ENCODE measurements around the gene CFAP92. TPM values are rescaled to one million over a fixed set of nuclear protein-coding genes. Genes with fewer than 3 reads are reported as not detected.
A peak's percentile ranks its signal among the peaks of the same experiment; 100 is the strongest.

The CFAP92 gene
- total and polyA plus RNA-seq, 7 experiments from 2014 or later = 0.10 to 1.4 (median 0.46) TPM

GRCh38 chr3:129014148-129014547 is 20.3 kb upstream of the CFAP92 start:
- H3K9me3 ChIP-seq (ENCODE audit: control insufficient read depth in 2 of 3, low read length in 3 of 3) = no peaks in the 10 kb centered on the region
- Mint-ChIP-seq H3K36me3 (no peaks in the 10 kb centered on the region), H3K4me3 (peak overlapping the region in 3 of 10 donors; percentile 35 to 86 (median 83)), H3K4me1 (peaks cover 31 to 64% (median 48%) of the 10 kb centered on the region in 7 donors), H3K27ac (peak overlapping the region; percentile 90 to 100 (median 97)), H3K27me3 (no peaks in the 10 kb centered on the region), H3K9me3 (peaks cover 0 to 4% (median 0%) of the 10 kb centered on the region in 11 donors)
- POLR2A ChIA-PET = interaction anchor here (0.8 to 12.0 kb wide), 6 partner anchors 13 to 302 kb away, joined by 3 to 236 read pairs (median 40); partner anchors contain the start of genes CFAP92, EFCC1 and RAB43
- H3K27me3 ChIP-seq (ENCODE audit: control insufficient read depth in 2 of 2, insufficient read depth in 2 of 2, low read length in 2 of 2) = no peaks in the 10 kb centered on the region
- CTCF ChIA-PET = interaction anchor here (2.8 to 6.8 kb wide), 5 partner anchors 9 to 43 kb away, joined by 26 to 117 read pairs (median 74); no protein-coding TSS in a partner anchor
- H3K4me1 ChIP-seq (ENCODE audit: control insufficient read depth in 2 of 2, insufficient read depth in 2 of 2, low read length in 2 of 2) = peaks cover 26 to 33% of the 10 kb centered on the region in 2 donors
- H3K36me3 ChIP-seq (ENCODE audit: control insufficient read depth in 2 of 3, insufficient read depth in 3 of 3, low read length in 3 of 3) = no peaks in the 10 kb centered on the region
- DNase-seq (no peak), ATAC-seq (no peak)
- intact Hi-C loops (cut with micrococcal nuclease) = no loop called here
- peak overlapping the region; percentile 30 for H3K27ac ChIP-seq (ENCODE audit: low read depth, low read length)
- no peak overlapping the region for H3K4me3 ChIP-seq (ENCODE audit: low read length)

DNA sequence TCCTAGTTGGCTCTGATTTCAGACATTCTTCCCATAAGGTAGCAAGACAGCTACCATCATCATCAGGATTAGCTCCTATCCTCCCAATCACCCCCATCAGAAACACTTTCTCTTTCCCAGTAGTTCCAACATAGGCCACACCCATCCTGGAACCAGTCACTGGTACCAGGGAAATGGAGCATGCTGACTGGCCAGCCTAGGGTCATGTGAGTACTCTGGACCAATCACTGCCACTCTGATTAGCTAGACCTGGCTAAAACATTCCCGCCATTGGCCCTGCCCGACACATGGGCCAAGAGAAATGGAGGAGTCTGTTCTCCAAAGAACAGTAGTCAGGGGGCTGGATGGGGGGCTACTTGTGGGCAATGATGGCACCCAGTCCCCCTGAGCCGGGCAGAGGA is 19.6 kb upstream of the CFAP92 start:
- no peak overlapping the region for H3K4me3 ChIP-seq (ENCODE audit: low read length)
- ChIA-PET CTCF (interaction anchor here (0.9 to 6.8 kb wide), 3 partner anchors 8 to 106 kb away, joined by 3 to 117 read pairs (median 14); no protein-coding TSS in a partner anchor), POLR2A (interaction anchor here (0.8 to 12.0 kb wide), 6 partner anchors 13 to 220 kb away, joined by 3 to 236 read pairs (median 32); partner anchors contain the start of genes CFAP92, EFCC1 and RAB43)
- H3K27me3 ChIP-seq (ENCODE audit: control insufficient read depth in 2 of 2, insufficient read depth in 2 of 2, low read length in 2 of 2) = no peaks in the 10 kb centered on the region
- peaks cover 0 to 4% (median 0%) of the 10 kb centered on the region in 11 donors for H3K9me3 Mint-ChIP-seq
- no peak overlapping the region for H3K4me3 Mint-ChIP-seq
- H3K4me1 ChIP-seq (ENCODE audit: control insufficient read depth in 2 of 2, insufficient read depth in 2 of 2, low read length in 2 of 2) = peaks cover 26 to 33% of the 10 kb centered on the region in 2 donors
- H3K27ac Mint-ChIP-seq = peak overlapping the region; percentile 11 to 100 (median 85)
- no peak for DNase-seq
- H3K27ac ChIP-seq (ENCODE audit: low read depth, low read length) = peak overlapping the region; percentile 30
- H3K36me3 Mint-ChIP-seq = no peaks in the 10 kb centered on the region
- intact Hi-C loops (cut with micrococcal nuclease) = no loop called here
- peaks cover 25 to 59% (median 42%) of the 10 kb centered on the region in 7 donors for H3K4me1 Mint-ChIP-seq
- H3K27me3 Mint-ChIP-seq = no peaks in the 10 kb centered on the region
- H3K9me3 ChIP-seq (ENCODE audit: control insufficient read depth in 2 of 3, low read length in 3 of 3) = no peaks in the 10 kb centered on the region
- no peaks in the 10 kb centered on the region for H3K36me3 ChIP-seq (ENCODE audit: control insufficient read depth in 2 of 3, insufficient read depth in 3 of 3, low read length in 3 of 3)
- no peak for ATAC-seq

- Histone ChIP-seq H3K27ac (ENCODE audit: low read depth, low read length) (no peak overlapping the region), H3K36me3 (ENCODE audit: control insufficient read depth in 2 of 3, insufficient read depth in 3 of 3, low read length in 3 of 3) (no peaks in the 10 kb centered on the region), H3K4me3 (ENCODE audit: low read length) (no peak overlapping the region), H3K9me3 (ENCODE audit: control insufficient read depth in 2 of 3, low read length in 3 of 3) (no peaks in the 10 kb centered on the region), H3K4me1 (ENCODE audit: control insufficient read depth in 2 of 2, insufficient read depth in 2 of 2, low read length in 2 of 2) (peaks cover 6 to 14% of the 10 kb centered on the region in 2 donors), H3K27me3 (ENCODE audit: control insufficient read depth in 2 of 2, insufficient read depth in 2 of 2, low read length in 2 of 2) (no peaks in the 10 kb centered on the region)
- no peaks in the 10 kb centered on the region for H3K36me3 Mint-ChIP-seq
- no peak overlapping the region for H3K4me3 Mint-ChIP-seq
- intact Hi-C loops (cut with micrococcal nuclease) = no loop called here
- ChIA-PET POLR2A (interaction anchor here (12.0 kb wide), 1 partner anchor 12 kb away, joined by 236 read pairs; the partner anchor contains the start of genes CFAP92 and EFCC1), CTCF (interaction anchor here (0.5 to 3.4 kb wide), 2 partner anchors 11 to 16 kb away, joined by 3 to 14 read pairs; no protein-coding TSS in a partner anchor)
- H3K27ac Mint-ChIP-seq = peak overlapping the region in 2 of 9 donors; percentile 41 to 100
- peaks cover 13 to 42% (median 28%) of the 10 kb centered on the region in 7 donors for H3K4me1 Mint-ChIP-seq
- ATAC-seq = no peak
- peaks cover 0 to 8% (median 0%) of the 10 kb centered on the region in 5 donors for H3K27me3 Mint-ChIP-seq
- no peak for DNase-seq
- peaks cover 0 to 2% (median 0%) of the 10 kb centered on the region in 11 donors for H3K9me3 Mint-ChIP-seq
These were observed 16.6 kb upstream of the CFAP92 start for GRCh38 chr3:129010310-129010956.

DNA sequence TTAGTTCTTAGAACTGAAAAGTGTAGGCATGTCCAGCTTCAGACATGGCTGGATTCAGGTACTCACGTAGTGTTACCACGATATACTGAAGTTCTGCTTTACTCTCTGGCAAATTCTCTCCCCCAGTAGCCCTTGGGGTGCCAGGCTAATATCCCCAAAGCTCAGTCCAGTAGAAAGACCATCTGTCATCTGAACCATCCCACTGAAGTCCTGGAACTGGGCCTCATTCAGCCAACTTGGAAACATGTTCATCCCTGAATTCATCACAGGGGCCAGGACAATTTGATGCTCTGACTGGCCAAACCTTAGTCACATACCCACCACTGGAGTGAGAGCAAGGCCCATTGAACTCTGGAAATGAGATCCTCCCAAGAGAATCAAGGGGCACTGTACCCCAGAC is 15.4 kb upstream of the CFAP92 start:
- peaks cover 10 to 36% (median 26%) of the 10 kb centered on the region in 7 donors for H3K4me1 Mint-ChIP-seq
- DNase-seq (no peak), ATAC-seq (no peak)
- H3K36me3 Mint-ChIP-seq = peaks cover 0 to 2% (median 0%) of the 10 kb centered on the region in 5 donors
- H3K36me3 ChIP-seq (ENCODE audit: control insufficient read depth in 2 of 3, insufficient read depth in 3 of 3, low read length in 3 of 3) = no peaks in the 10 kb centered on the region
- H3K4me1 ChIP-seq (ENCODE audit: control insufficient read depth in 2 of 2, insufficient read depth in 2 of 2, low read length in 2 of 2) = peaks cover 0 to 11% of the 10 kb centered on the region in 2 donors
- no peaks in the 10 kb centered on the region for H3K9me3 ChIP-seq (ENCODE audit: control insufficient read depth in 2 of 3, low read length in 3 of 3)
- H3K27me3 ChIP-seq (ENCODE audit: control insufficient read depth in 2 of 2, insufficient read depth in 2 of 2, low read length in 2 of 2) = no peaks in the 10 kb centered on the region
- no peak overlapping the region for H3K4me3 Mint-ChIP-seq
- no peak overlapping the region for H3K4me3 ChIP-seq (ENCODE audit: low read length)
- peak overlapping the region in 5 of 9 donors; percentile 25 to 72 (median 51) for H3K27ac Mint-ChIP-seq
- peaks cover 0 to 19% (median 0%) of the 10 kb centered on the region in 5 donors for H3K27me3 Mint-ChIP-seq
- ChIA-PET POLR2A (interaction anchor here (0.7 to 12.0 kb wide), 2 partner anchors 10 to 17 kb away, joined by 3 to 236 read pairs; partner anchors contain the start of genes CFAP92 and EFCC1), CTCF (no interaction called here)
- H3K27ac ChIP-seq (ENCODE audit: low read depth, low read length) = no peak overlapping the region
- intact Hi-C loops (cut with micrococcal nuclease) = no loop called here
- peaks cover 0 to 2% (median 0%) of the 10 kb centered on the region in 11 donors for H3K9me3 Mint-ChIP-seq

DNA sequence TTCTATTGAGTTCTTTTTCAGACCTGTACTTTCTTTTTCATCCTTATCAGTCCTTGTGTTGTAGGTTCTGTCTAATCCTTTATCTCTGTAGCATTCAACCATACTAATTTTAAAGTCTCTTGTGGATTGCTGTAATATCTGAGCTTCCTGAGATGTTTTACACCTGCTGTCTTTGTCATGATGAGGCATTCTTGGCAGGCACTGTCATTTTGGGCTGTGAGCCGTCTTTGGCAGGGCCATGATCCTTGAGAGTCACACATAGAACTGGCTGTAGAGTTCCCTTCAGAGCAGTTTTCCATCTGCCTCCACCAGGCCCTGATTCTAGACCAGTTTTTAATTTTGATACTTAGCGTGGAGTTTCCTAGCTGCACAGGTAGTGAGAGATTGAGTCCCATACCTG is 13.9 kb upstream of the CFAP92 start:
- ChIA-PET CTCF (interaction anchor here (0.5 to 7.3 kb wide), 3 partner anchors 7 to 302 kb away, joined by 4 to 117 read pairs (median 16); no protein-coding TSS in a partner anchor), POLR2A (interaction anchor here (0.9 to 12.0 kb wide), 8 partner anchors 8 to 113 kb away, joined by 3 to 236 read pairs (median 5); partner anchors contain the start of genes CFAP92, EFCC1 and RAB43)
- H3K4me3 Mint-ChIP-seq = no peak overlapping the region
- intact Hi-C loops (cut with micrococcal nuclease) = no loop called here
- H3K27me3 ChIP-seq (ENCODE audit: control insufficient read depth in 2 of 2, insufficient read depth in 2 of 2, low read length in 2 of 2) = peaks cover 2 to 3% of the 10 kb centered on the region in 2 donors
- no peak overlapping the region for H3K27ac ChIP-seq (ENCODE audit: low read depth, low read length)
- H3K36me3 ChIP-seq (ENCODE audit: control insufficient read depth in 2 of 3, insufficient read depth in 3 of 3, low read length in 3 of 3) = no peaks in the 10 kb centered on the region
- H3K4me1 Mint-ChIP-seq = peaks cover 18 to 37% (median 31%) of the 10 kb centered on the region in 7 donors
- no peaks in the 10 kb centered on the region for H3K9me3 Mint-ChIP-seq
- no peak for DNase-seq
- H3K36me3 Mint-ChIP-seq = peaks cover 0 to 2% (median 0%) of the 10 kb centered on the region in 5 donors
- H3K27ac Mint-ChIP-seq = peak overlapping the region in 2 of 9 donors; percentile 4 to 20
- H3K4me1 ChIP-seq (ENCODE audit: control insufficient read depth in 2 of 2, insufficient read depth in 2 of 2, low read length in 2 of 2) = peaks cover 0 to 15% of the 10 kb centered on the region in 2 donors
- H3K27me3 Mint-ChIP-seq = peaks cover 5 to 31% (median 7%) of the 10 kb centered on the region in 5 donors
- no peak for ATAC-seq
- H3K4me3 ChIP-seq (ENCODE audit: low read length) = no peak overlapping the region
- H3K9me3 ChIP-seq (ENCODE audit: control insufficient read depth in 2 of 3, low read length in 3 of 3) = no peaks in the 10 kb centered on the region

- DNase-seq (no peak), ATAC-seq (no peak)
- no peak overlapping the region for H3K27ac ChIP-seq (ENCODE audit: low read depth, low read length)
- Mint-ChIP-seq H3K27me3 (peaks cover 13 to 39% (median 14%) of the 10 kb centered on the region in 5 donors), H3K27ac (no peak overlapping the region), H3K9me3 (no peaks in the 10 kb centered on the region), H3K36me3 (peaks cover 0 to 3% (median 0%) of the 10 kb centered on the region in 5 donors), H3K4me3 (peak overlapping the region in 1 of 10 donors; percentile 45), H3K4me1 (peaks cover 24 to 40% (median 37%) of the 10 kb centered on the region in 7 donors)
- H3K4me3 ChIP-seq (ENCODE audit: low read length) = no peak overlapping the region
- H3K9me3 ChIP-seq (ENCODE audit: control insufficient read depth in 2 of 3, low read length in 3 of 3) = no peaks in the 10 kb centered on the region
- H3K4me1 ChIP-seq (ENCODE audit: control insufficient read depth in 2 of 2, insufficient read depth in 2 of 2, low read length in 2 of 2) = peaks cover 5 to 22% of the 10 kb centered on the region in 2 donors
- ChIA-PET POLR2A (interaction anchor here (1.1 to 12.0 kb wide), 8 partner anchors 8 to 114 kb away, joined by 3 to 236 read pairs (median 5); partner anchors contain the start of genes CFAP92, EFCC1 and RAB43), CTCF (interaction anchor here (0.8 to 7.3 kb wide), 4 partner anchors 8 to 239 kb away, joined by 5 to 117 read pairs (median 11); no protein-coding TSS in a partner anchor)
- H3K27me3 ChIP-seq (ENCODE audit: control insufficient read depth in 2 of 2, insufficient read depth in 2 of 2, low read length in 2 of 2) = peaks cover 5 to 8% of the 10 kb centered on the region in 2 donors
- H3K36me3 ChIP-seq (ENCODE audit: control insufficient read depth in 2 of 3, insufficient read depth in 3 of 3, low read length in 3 of 3) = no peaks in the 10 kb centered on the region
- intact Hi-C loops (cut with micrococcal nuclease) = no loop called here
These were observed 13.0 kb upstream of the CFAP92 start for GRCh38 chr3:129006864-129007263.

Measured in naive thymus-derived CD4-positive, alpha-beta T cell (primary cell).